ENCODE measurements around the gene ARMC8.

The ARMC8 gene

DNA sequence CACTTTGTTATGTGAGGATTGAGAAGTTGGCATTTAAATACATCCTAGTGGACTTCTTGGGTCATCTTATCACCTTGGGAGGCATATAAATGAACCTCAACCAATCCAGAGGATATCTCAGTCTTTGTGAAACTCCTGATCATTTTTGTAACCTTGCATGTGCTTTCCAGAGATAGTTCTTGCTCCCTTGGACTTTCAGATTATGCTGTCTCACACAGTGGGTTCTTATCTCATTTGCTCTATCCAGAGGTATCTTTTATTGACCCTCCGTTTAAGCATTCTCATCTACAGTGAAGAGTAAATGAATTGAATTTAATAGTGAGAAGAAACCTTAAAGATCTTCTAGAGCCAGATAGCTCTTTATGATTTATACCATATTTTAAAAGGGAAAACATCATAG is 10.4 kb downstream of the ARMC8 start:
- DNase-seq (ENCODE audit: low read depth): no peak

DNA sequence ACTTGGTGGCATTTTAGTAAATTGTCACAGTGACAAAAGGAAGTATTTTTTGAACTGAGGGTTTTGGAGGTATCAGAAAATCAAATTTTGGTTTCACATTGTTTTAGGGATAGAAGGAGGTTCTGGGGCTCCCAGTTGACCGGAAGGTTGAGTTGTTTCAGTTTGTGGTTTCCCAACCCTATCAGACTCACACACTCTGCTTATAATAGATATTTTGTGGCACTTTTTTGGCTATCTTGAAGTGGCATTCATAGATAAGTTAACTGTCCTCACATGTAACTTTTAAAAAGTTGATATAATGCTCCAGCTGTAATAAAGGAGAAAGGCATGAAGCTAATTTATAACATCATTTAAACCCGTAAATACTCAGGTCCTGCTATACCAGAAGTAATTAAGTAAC is 12.8 kb downstream of the ARMC8 start:
- DNase-seq (ENCODE audit: low read depth): no peak
- H3K4me3 ChIP-seq (ENCODE audit: low read depth, low read length): no peak overlapping the region
- TF ChIP-seq, protein P1, sequence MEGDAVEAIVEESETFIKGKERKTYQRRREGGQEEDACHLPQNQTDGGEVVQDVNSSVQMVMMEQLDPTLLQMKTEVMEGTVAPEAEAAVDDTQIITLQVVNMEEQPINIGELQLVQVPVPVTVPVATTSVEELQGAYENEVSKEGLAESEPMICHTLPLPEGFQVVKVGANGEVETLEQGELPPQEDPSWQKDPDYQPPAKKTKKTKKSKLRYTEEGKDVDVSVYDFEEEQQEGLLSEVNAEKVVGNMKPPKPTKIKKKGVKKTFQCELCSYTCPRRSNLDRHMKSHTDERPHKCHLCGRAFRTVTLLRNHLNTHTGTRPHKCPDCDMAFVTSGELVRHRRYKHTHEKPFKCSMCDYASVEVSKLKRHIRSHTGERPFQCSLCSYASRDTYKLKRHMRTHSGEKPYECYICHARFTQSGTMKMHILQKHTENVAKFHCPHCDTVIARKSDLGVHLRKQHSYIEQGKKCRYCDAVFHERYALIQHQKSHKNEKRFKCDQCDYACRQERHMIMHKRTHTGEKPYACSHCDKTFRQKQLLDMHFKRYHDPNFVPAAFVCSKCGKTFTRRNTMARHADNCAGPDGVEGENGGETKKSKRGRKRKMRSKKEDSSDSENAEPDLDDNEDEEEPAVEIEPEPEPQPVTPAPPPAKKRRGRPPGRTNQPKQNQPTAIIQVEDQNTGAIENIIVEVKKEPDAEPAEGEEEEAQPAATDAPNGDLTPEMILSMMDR (conservative IDR thresholded peaks at IDR 0.05; ENCODE audit: low read depth, low read length): no peak

More for the DNA sequence above, 10.4 kb downstream of the ARMC8 start:
- H3K4me3 ChIP-seq (ENCODE audit: low read depth, low read length): no peak overlapping the region
- TF ChIP-seq, protein P1 (conservative IDR thresholded peaks at IDR 0.05; ENCODE audit: low read depth, low read length): no peak

DNA sequence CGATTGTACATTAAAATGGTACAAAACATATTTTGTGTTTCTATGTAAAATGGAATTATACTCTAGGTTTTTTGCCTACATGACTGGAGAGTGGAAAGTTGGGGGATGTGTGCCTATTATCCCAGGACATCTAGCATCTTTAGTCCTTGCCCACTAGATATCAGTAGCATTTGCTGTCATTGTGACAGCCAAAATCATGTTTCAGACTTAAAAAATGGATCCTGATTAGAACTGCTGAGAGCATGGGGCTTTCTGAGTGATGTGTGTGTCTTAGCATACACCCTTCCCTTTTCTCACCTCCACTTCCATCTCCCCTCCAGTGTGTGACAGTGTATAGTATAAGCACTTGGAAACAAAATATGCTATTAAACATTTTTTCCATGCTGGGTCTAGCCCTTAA is 13.3 kb downstream of the ARMC8 start:
- no peak for DNase-seq (ENCODE audit: low read depth)
- no peak overlapping the region for H3K4me3 ChIP-seq (ENCODE audit: low read depth, low read length)
- TF ChIP-seq, protein P1 (conservative IDR thresholded peaks at IDR 0.05; ENCODE audit: low read depth, low read length): no peak

DNA sequence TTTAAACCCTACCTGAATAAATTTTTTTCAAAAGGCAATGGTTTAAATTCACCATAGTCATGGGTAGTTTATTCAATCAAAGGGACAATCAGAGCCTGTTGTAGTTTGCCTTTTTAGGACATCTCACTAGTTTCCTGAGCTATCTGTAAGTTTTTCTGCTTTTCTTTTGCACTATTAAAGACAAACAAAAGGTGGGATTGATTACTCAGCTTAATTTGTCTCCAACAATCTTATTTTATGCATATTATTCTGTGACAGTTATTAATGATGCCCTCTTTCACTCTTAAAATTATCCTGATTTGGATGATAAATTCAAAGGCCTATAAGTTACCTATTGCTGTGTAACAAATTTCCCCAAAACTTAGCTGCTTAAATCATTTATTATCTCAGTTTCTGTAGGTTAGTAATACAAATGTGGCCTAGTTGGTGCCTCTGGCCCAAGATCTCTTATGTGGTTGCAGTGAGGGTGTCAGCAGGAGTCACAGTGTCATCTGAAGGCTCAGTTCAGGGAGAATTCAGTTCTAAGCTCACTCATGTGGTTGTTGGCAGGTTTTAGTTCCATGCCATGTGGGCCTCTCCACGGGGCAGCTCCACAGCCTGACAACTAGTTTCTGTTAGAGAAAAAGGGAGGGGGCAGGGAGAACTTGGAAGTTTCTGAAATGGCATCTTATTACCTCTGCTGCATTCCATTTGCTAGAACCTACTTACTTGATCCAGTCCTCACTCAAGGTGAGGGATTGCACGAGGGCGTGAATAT is 16.0 kb downstream of the ARMC8 start:
- no peak for DNase-seq (ENCODE audit: low read depth)
- H3K4me3 ChIP-seq (ENCODE audit: low read depth, low read length): no peak overlapping the region
- TF ChIP-seq, protein P1 (conservative IDR thresholded peaks at IDR 0.05; ENCODE audit: low read depth, low read length): no peak

DNA sequence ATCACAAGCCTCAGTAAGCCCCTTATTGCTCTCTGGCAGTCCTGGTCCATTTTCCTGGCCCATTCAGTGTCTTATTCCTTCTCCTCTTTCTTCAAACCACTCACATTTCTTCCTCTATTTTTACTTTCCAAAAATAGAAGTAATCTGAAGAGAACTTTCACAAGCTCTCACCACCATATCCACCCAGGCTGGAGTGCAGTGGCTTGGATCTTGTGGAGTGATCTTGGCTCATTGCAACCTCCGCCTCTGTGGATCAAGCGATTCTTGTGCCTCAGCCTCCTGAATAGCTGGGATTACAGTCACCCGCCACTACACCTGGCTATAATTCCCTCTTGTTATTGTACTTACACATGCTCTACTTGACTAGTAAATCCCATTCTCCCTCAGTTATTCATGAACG is 16.8 kb downstream of the ARMC8 start:
- DNase-seq (ENCODE audit: low read depth): no peak
- TF ChIP-seq, protein P1 (conservative IDR thresholded peaks at IDR 0.05; ENCODE audit: low read depth, low read length): no peak

DNA sequence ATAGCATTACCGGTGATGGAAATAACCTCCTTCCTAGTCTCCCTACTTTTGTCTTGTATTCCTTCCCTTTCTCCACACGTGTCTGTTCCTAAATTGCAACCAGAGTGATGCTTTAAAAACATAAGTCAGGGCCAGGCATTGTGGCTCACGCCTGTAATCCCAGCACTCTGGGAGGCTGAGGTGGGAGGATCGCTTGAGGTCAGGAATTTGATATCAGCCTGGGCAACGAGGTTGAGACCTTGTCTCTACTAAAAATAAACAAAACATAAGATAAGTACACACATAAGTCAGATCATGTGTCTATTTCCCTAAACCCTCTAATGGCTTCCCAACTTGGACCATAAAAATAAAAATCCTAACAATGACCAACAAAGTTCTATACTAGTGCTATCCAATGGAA is 18.4 kb downstream of the ARMC8 start:
- no peak for DNase-seq (ENCODE audit: low read depth)
- TF ChIP-seq, protein P1 (conservative IDR thresholded peaks at IDR 0.05; ENCODE audit: low read depth, low read length): no peak

More for the DNA sequence above, 16.8 kb downstream of the ARMC8 start:
- no peak overlapping the region for H3K4me3 ChIP-seq (ENCODE audit: low read depth, low read length)

DNA sequence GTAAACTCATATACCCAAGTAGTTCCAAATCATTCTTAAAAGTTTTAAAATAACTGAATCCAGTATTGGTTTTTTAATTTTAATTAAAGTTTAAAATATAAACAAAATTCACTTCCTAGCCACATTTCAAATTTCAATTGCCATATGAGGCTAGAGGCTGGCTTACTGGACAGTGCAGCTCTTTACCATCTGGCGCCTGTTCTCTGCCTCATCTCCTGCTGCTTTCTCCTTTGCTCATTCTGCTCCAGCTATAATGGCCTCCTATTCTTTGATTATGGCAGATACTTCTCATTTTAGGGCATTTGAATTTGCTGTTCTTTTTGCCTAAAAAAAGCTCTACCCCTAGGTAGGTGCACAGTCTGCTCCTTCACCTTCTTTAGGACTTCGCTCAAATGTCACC is 19.1 kb downstream of the ARMC8 start:
- TF ChIP-seq, protein P1 (conservative IDR thresholded peaks at IDR 0.05; ENCODE audit: low read depth, low read length): no peak
- H3K4me3 ChIP-seq (ENCODE audit: low read depth, low read length): no peak overlapping the region
- no peak for DNase-seq (ENCODE audit: low read depth)

More for the DNA sequence above, 18.4 kb downstream of the ARMC8 start:
- no peak overlapping the region for H3K4me3 ChIP-seq (ENCODE audit: low read depth, low read length)
